Esophagus muscularis mucosa (tissue), 4 donors: ENCODE data around the gene PLA1A. TPM values are rescaled to one million over a fixed set of nuclear protein-coding genes. Genes with fewer than 3 reads are reported as not detected.

Source experiments
- DNase-seq: peaks from one replicate; pipeline ENCODE4 v3.0.0-alpha.2; 2017; ENCODE audit errors: extremely low spot score
- H3K27ac ChIP-seq, 4 donors: fragments of 200-600 bp; sonication (generic); replicated peaks in 1 of 4; 1 replicate in 3 of 4; 2 replicates in 1 of 4; pipeline ENCODE4 v1.5.1; 2016 to 2019; ENCODE audit warnings: mild to moderate bottlenecking in 1 of 4
- H3K27me3 ChIP-seq, 4 donors: fragments of 200-600 bp; sonication (generic); one replicate each; pipeline versions ENCODE4 v1.5.1 to v1.6.0; 2016 to 2019
- H3K36me3 ChIP-seq, 4 donors: fragments of 200-600 bp; sonication (generic); one replicate each; pipeline ENCODE4 v1.5.1; 2016 to 2019
- H3K4me1 ChIP-seq, 4 donors: fragments of 200-600 bp; sonication (generic); one replicate each; pipeline ENCODE4 v1.5.1; 2016 to 2019
- H3K4me3 ChIP-seq, 4 donors: fragments of 200-600 bp; sonication (generic); 1 replicate in 2 of 4; 2 replicates in 2 of 4; pipeline ENCODE4 v1.5.1; 2016 to 2019; ENCODE audit warnings: mild to moderate bottlenecking in 4 of 4, moderate library complexity in 1 of 4
- H3K9me3 ChIP-seq, 4 donors: fragments of 200-600 bp; sonication (generic); 1 replicate in 3 of 4; 2 replicates in 1 of 4; pipeline ENCODE4 v1.5.1; 2016 to 2019
- CTCF ChIP-seq, 3 experiments: fragments of 200-600 bp in 2 of 3; fragments of 450-650 bp in 1 of 3; sonication (generic) in 2 of 3; IDR thresholded peaks; one replicate each; pipeline ENCODE4 v1.5.1; 2017 to 2019; ENCODE audit warnings: antibody characterized with exemption in 3 of 3, mild to moderate bottlenecking in 2 of 3, moderate library complexity in 1 of 3
- EP300 ChIP-seq: sonication (generic); formaldehyde crosslinking; IDR thresholded peaks from one replicate; pipeline ENCODE4 v1.6.1; 2017; ENCODE audit warnings: antibody characterized with exemption
- POLR2A ChIP-seq: fragments of 450-650 bp; IDR thresholded peaks from one replicate; pipeline ENCODE4 v1.6.1; 2017; ENCODE audit warnings: antibody characterized with exemption, moderate library complexity, mild to moderate bottlenecking, low read depth
- POLR2AphosphoS5 ChIP-seq, 2 donors: sonication (generic); formaldehyde crosslinking; IDR thresholded peaks; one replicate each; pipeline ENCODE4 v1.6.1; 2017; ENCODE audit warnings: antibody characterized with exemption in 2 of 2
- WGBS: methylation state at CpG from one replicate; pipeline ENCODE4 v1.1.5; 2018; 5-methylcytosine and 5-hydroxymethylcytosine counted together
- intact Hi-C: fragments of 100-400 bp; cut with DNase I; formaldehyde crosslinking; loops from one replicate; pipeline ENCODE4 v1.15.1; 2023
- total RNA-seq, 4 donors: library from RNA; depleted of rRNA; stranded (reverse); fragments of >200 nt; gene quantifications; one replicate each; pipeline versions ENCODE4 v1.1.0 to v1.2.1, GENCODE V29; 2016

PLA1A gene
- total RNA-seq, 4 donors from 2014 or later = 1.5 to 2.9 (median 2.0) TPM

DNA sequence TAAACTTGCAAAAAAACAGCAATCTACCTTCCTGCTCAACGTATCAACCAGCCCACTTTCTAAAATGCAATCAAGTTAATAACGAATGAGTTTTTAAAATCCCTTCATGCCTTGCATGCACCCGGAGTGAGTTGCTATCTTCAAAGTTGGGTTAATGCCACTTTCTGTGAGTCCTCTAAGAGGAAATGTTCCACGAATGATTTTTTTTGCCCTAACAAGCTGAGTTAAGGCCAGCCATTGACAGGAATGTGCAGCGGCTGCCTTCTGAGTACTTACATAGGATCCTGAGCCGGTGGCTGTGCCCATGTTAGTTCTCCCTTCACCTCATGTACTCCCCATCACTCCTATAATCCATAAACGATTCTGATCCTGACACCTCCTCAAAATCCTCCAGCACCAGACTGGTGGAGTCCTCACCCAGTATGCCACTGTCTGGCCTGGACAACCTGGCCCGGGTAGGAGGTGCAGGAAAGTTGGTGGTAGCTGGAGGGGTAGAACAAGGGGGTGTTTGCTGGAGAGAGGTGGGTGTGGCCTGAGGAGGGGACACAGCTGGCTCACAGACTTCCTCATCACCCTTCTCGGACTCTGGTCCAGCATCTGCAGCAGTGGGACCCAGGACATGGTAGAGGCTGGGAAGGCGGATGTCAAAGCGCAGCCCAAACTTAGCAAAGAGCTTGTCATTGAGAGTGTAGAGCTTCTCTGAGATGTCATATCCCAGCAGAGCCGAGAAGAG lies 50.3 kb downstream of the PLA1A start:
- intact Hi-C loops = no loop called here
- WGBS = 64% methylated on average over 12 of the region's 12 CpGs
- H3K27ac ChIP-seq = peak overlapping the region; percentile 49 to 78 (median 74)
- no peaks in the 10 kb centered on the region for H3K27me3 ChIP-seq
- TF ChIP-seq POLR2AphosphoS5 (IDR thresholded peaks at IDR 0.05) (no peak), CTCF (IDR thresholded peaks at IDR 0.05) (no peak), EP300 (no peak), POLR2A (no peak)
- peaks cover 44 to 74% (median 61%) of the 10 kb centered on the region in 4 donors for H3K4me1 ChIP-seq
- H3K9me3 ChIP-seq = no peaks in the 10 kb centered on the region
- no peak overlapping the region for H3K4me3 ChIP-seq
- peaks cover 8 to 54% (median 44%) of the 10 kb centered on the region in 4 donors for H3K36me3 ChIP-seq
- no peak for DNase-seq

DNA sequence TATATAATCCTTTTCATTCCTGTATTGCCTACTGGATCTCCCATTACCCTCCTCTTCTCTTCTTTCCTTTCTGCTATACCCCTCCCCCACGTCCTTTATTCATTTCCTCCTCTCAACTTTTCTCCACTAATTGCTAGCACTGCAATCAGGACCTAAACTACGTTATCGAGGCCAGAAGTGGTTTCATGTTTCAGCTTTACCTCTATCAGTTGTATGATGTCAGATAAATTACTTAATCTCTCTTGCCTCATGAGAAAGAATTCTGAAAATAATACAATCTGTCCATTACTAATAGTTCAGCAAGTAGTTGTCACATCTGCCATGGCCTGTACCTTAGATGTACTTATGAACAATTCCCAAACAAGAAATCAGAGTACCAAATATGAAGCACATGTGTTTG lies 52.1 kb downstream of the PLA1A start:
- Histone ChIP-seq H3K27ac (peak overlapping the region; percentile 25 to 78 (median 40)), H3K4me1 (peaks cover 44 to 72% (median 54%) of the 10 kb centered on the region in 4 donors), H3K36me3 (peaks cover 3 to 51% (median 46%) of the 10 kb centered on the region in 4 donors), H3K27me3 (no peaks in the 10 kb centered on the region), H3K4me3 (no peak overlapping the region), H3K9me3 (no peaks in the 10 kb centered on the region)
- TF ChIP-seq POLR2A (no peak), EP300 (no peak), CTCF (IDR thresholded peaks at IDR 0.05) (no peak), POLR2AphosphoS5 (IDR thresholded peaks at IDR 0.05) (no peak)
- DNase-seq = no peak
- WGBS = 54% methylated on average over 3 of the region's 3 CpGs
- intact Hi-C loops = no loop called here

DNA sequence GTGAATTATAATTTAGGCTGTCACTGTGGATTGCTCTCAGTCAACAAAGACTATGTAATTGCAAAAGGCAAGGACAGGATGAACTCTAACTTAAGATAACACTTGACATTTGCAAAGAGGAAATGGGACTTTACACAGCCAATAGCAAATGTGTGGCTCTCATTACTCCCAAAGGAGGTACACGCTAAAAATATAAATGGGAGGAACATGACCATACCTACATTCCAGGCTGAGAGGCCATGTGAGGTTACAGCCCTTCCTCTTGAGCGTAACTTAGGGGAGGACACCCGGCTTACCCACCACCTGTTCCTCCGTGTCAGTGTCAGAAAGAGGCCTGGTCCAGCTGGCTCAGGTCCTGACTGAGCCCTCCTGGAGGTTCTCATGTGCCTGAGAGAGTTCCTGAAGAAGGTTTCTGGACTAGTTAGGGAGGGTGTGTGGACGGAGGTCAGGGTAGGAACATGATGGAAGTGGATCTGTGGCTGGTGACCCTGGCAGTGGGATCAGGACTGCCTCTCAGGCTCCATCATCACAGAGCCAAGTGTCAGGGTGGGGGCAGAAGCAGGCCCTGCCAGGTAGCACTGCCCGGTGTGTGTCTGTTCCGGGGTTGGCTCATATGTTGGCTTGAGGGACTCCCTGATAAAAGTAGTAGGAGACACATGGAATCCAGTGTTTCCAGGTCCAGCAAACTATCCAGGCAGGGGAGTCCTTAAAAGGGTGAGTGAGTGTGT lies 54.8 kb downstream of the PLA1A start:
- Histone ChIP-seq H3K4me1 (peaks cover 42 to 59% (median 54%) of the 10 kb centered on the region in 4 donors), H3K9me3 (no peaks in the 10 kb centered on the region), H3K4me3 (no peak overlapping the region), H3K27ac (peak overlapping the region; percentile 36 to 62 (median 52)), H3K36me3 (peaks cover 3 to 44% (median 32%) of the 10 kb centered on the region in 4 donors), H3K27me3 (no peaks in the 10 kb centered on the region)
- 76% methylated on average over 7 of the region's 7 CpGs for WGBS
- no peak for DNase-seq
- intact Hi-C loops = no loop called here
- TF ChIP-seq POLR2AphosphoS5 (IDR thresholded peaks at IDR 0.05) = peak; percentile 34 to 39
- no peak for TF ChIP-seq CTCF (IDR thresholded peaks at IDR 0.05)
- no peak for TF ChIP-seq POLR2A
- TF ChIP-seq EP300 = no peak

GRCh38 chr3:119653876-119654275 lies 56.2 kb downstream of the PLA1A start:
- 29% methylated on average over 2 of the region's 2 CpGs for WGBS
- Histone ChIP-seq H3K4me3 (no peak overlapping the region), H3K27ac (no peak overlapping the region), H3K27me3 (no peaks in the 10 kb centered on the region), H3K4me1 (peaks cover 33 to 55% (median 43%) of the 10 kb centered on the region in 4 donors), H3K36me3 (peaks cover under 1 to 45% (median 21%) of the 10 kb centered on the region in 4 donors), H3K9me3 (no peaks in the 10 kb centered on the region)
- no peak for DNase-seq
- intact Hi-C loops = no loop called here
- TF ChIP-seq POLR2A (no peak), CTCF (IDR thresholded peaks at IDR 0.05) (no peak), EP300 (no peak), POLR2AphosphoS5 (IDR thresholded peaks at IDR 0.05) (no peak)
